ENCODE results near the gene COL28A1. TPM values are rescaled to one million over a fixed set of nuclear protein-coding genes. Genes with fewer than 3 reads are reported as not detected.

The COL28A1 gene
- 0.27 and 0.31 TPM in 2 replicates for total RNA-seq (2014; rRNA removed; shearing (Covaris generic))
- polyA plus RNA-seq (2016; fragmentation: Nextera tagmentation; extraction: Ambion mirVana), result 0.70 and 0.80 TPM in 2 replicates
- long read RNA-seq, result 0 reads

DNA sequence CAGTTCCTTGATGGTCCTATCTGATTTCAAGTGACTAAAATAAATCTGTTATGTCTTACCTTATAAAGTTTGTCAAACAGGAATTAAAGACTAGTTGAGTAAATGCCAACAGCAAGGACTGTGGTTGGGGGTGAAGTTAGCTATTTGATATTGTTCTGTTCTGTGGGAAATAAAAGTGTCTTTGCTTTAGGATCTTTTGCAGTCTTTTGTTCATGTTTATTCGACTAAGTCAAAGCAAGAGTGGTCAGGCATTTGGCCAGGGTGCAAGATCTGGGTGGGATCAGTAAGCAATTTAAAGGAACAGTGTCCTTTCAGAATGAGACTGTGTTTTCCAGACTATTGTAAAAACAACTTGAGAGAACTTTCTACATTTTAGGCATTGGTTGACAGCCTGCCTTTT is at the start of gene COL28A1:
Gene COL28A1 (minus strand): TSS at position 183 of the 400 bp plus-strand sequence. CDS start 2,998 bp downstream, outside the sequence.
- H3K9me2 ChIP-seq (ENCODE audit: insufficient read depth), result no peaks in the 10 kb centered on the region
- no peaks in the 10 kb centered on the region for H3F3A ChIP-seq (replicated peaks; ENCODE audit: low read depth)
- Mint-ChIP-seq H3K27ac (no peak within 1 kb of the TSS), H3K9me3 (no peaks in the 10 kb centered on the region), H3K36me3 (ENCODE audit: low read depth) (no peaks in the 10 kb centered on the region), H3K27me3 (ENCODE audit: insufficient read depth, low read depth, poor library complexity) (no peaks in the 10 kb centered on the region), H3K4me3 (no peak within 1 kb of the TSS), H3K4me1 (no peaks in the 10 kb centered on the region)
- TF ChIP-seq JUNB (IDR thresholded peaks at IDR 0.05; ENCODE audit: unreplicated experiment) (no peak), ZNF331 (CRISPR knock-in tag; IDR thresholded peaks at IDR 0.05; ENCODE audit: low read depth) (no peak), STAT1 (IDR thresholded peaks at IDR 0.05; ENCODE audit: unreplicated experiment) (no peak), EZH2phosphoT487 (IDR thresholded peaks at IDR 0.05; ENCODE audit: unreplicated experiment) (no peak), NANOG (IDR thresholded peaks at IDR 0.05; ENCODE audit: borderline replicate concordance) (no peak), ETS1 (IDR thresholded peaks at IDR 0.05) (no peak), CTCF (conservative IDR thresholded peaks at IDR 0.05; ENCODE audit: low read depth in 2 of 2) (no peak), CREB1 (CRISPR knock-in tag; IDR thresholded peaks at IDR 0.05; ENCODE audit: low read depth) (no peak), EZH2 (IDR thresholded peaks at IDR 0.05; ENCODE audit: low read depth, unreplicated experiment) (no peak), ZNF114 (CRISPR knock-in tag; IDR thresholded peaks at IDR 0.05) (no peak), POLR2AphosphoS5 (IDR thresholded peaks at IDR 0.05; ENCODE audit: low read depth) (no peak)
- TF ChIP-seq, protein P1, sequence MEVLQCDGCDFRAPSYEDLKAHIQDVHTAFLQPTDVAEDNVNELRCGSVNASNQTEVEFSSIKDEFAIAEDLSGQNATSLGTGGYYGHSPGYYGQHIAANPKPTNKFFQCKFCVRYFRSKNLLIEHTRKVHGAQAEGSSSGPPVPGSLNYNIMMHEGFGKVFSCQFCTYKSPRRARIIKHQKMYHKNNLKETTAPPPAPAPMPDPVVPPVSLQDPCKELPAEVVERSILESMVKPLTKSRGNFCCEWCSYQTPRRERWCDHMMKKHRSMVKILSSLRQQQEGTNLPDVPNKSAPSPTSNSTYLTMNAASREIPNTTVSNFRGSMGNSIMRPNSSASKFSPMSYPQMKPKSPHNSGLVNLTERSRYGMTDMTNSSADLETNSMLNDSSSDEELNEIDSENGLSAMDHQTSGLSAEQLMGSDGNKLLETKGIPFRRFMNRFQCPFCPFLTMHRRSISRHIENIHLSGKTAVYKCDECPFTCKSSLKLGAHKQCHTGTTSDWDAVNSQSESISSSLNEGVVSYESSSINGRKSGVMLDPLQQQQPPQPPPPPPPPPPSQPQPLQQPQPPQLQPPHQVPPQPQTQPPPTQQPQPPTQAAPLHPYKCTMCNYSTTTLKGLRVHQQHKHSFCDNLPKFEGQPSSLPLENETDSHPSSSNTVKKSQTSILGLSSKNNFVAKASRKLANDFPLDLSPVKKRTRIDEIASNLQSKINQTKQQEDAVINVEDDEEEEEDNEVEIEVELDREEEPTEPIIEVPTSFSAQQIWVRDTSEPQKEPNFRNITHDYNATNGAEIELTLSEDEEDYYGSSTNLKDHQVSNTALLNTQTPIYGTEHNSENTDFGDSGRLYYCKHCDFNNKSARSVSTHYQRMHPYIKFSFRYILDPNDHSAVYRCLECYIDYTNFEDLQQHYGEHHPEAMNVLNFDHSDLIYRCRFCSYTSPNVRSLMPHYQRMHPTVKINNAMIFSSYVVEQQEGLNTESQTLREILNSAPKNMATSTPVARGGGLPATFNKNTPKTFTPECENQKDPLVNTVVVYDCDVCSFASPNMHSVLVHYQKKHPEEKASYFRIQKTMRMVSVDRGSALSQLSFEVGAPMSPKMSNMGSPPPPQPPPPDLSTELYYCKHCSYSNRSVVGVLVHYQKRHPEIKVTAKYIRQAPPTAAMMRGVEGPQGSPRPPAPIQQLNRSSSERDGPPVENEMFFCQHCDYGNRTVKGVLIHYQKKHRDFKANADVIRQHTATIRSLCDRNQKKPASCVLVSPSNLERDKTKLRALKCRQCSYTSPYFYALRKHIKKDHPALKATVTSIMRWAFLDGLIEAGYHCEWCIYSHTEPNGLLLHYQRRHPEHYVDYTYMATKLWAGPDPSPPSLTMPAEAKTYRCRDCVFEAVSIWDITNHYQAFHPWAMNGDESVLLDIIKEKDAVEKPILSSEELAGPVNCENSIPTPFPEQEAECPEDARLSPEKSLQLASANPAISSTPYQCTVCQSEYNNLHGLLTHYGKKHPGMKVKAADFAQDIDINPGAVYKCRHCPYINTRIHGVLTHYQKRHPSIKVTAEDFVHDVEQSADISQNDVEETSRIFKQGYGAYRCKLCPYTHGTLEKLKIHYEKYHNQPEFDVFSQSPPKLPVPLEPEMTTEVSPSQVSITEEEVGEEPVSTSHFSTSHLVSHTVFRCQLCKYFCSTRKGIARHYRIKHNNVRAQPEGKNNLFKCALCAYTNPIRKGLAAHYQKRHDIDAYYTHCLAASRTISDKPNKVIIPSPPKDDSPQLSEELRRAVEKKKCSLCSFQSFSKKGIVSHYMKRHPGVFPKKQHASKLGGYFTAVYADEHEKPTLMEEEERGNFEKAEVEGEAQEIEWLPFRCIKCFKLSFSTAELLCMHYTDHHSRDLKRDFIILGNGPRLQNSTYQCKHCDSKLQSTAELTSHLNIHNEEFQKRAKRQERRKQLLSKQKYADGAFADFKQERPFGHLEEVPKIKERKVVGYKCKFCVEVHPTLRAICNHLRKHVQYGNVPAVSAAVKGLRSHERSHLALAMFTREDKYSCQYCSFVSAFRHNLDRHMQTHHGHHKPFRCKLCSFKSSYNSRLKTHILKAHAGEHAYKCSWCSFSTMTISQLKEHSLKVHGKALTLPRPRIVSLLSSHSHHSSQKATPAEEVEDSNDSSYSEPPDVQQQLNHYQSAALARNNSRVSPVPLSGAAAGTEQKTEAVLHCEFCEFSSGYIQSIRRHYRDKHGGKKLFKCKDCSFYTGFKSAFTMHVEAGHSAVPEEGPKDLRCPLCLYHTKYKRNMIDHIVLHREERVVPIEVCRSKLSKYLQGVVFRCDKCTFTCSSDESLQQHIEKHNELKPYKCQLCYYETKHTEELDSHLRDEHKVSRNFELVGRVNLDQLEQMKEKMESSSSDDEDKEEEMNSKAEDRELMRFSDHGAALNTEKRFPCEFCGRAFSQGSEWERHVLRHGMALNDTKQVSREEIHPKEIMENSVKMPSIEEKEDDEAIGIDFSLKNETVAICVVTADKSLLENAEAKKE (CRISPR knock-in tag; IDR thresholded peaks at IDR 0.05), result no peak
- TF ChIP-seq, protein P2, sequence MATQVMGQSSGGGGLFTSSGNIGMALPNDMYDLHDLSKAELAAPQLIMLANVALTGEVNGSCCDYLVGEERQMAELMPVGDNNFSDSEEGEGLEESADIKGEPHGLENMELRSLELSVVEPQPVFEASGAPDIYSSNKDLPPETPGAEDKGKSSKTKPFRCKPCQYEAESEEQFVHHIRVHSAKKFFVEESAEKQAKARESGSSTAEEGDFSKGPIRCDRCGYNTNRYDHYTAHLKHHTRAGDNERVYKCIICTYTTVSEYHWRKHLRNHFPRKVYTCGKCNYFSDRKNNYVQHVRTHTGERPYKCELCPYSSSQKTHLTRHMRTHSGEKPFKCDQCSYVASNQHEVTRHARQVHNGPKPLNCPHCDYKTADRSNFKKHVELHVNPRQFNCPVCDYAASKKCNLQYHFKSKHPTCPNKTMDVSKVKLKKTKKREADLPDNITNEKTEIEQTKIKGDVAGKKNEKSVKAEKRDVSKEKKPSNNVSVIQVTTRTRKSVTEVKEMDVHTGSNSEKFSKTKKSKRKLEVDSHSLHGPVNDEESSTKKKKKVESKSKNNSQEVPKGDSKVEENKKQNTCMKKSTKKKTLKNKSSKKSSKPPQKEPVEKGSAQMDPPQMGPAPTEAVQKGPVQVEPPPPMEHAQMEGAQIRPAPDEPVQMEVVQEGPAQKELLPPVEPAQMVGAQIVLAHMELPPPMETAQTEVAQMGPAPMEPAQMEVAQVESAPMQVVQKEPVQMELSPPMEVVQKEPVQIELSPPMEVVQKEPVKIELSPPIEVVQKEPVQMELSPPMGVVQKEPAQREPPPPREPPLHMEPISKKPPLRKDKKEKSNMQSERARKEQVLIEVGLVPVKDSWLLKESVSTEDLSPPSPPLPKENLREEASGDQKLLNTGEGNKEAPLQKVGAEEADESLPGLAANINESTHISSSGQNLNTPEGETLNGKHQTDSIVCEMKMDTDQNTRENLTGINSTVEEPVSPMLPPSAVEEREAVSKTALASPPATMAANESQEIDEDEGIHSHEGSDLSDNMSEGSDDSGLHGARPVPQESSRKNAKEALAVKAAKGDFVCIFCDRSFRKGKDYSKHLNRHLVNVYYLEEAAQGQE (IDR thresholded peaks at IDR 0.05; ENCODE audit: unreplicated experiment), result no peak
- no peaks in the 10 kb centered on the region for H3K36me3 ChIP-seq (ENCODE audit: insufficient read depth)
- DNase-seq (ENCODE audit: low spot score) (no peak), ATAC-seq (no peak)
- H3K4me1 ChIP-seq (ENCODE audit: insufficient read depth), result no peaks in the 10 kb centered on the region
- H4K20me1 ChIP-seq (replicated peaks; ENCODE audit: insufficient read depth), result no peaks in the 10 kb centered on the region
- H3K79me2 ChIP-seq (replicated peaks; ENCODE audit: insufficient read depth), result no peaks in the 10 kb centered on the region
- H3K4me3 ChIP-seq, result no peak within 1 kb of the TSS
- H3K4me2 ChIP-seq, result no peak within 1 kb of the TSS
- no peak within 1 kb of the TSS for H3K27ac ChIP-seq (ENCODE audit: low read depth)
- no peaks in the 10 kb centered on the region for H3K27me3 ChIP-seq (ENCODE audit: insufficient read depth)
- peak within 1 kb of the TSS; percentile 79; the same call in 1 of the 2 replicates for H2AFZ ChIP-seq
